GM12891 (cell line): ENCODE measurements around the gene ACER3.

Source experiments
- POLR2A ChIP-seq: IDR thresholded peaks from 2 replicates; pipeline ENCODE4 v1.6.1; 2011; ENCODE audit warnings: low read depth, low read length, control low read depth
- POLR2AphosphoS5 ChIP-seq: IDR thresholded peaks from 2 replicates; pipeline ENCODE4 v1.6.1; 2011; ENCODE audit warnings: low read depth, low read length, control low read depth
- SPI1 ChIP-seq: IDR thresholded peaks from 2 replicates; pipeline ENCODE4 v1.6.1; 2011; ENCODE audit warnings: low read depth, low read length, control low read depth
- TAF1 ChIP-seq: IDR thresholded peaks from 2 replicates; pipeline ENCODE4 v1.6.1; 2011; ENCODE audit warnings: low read depth, low read length, control low read depth

DNA sequence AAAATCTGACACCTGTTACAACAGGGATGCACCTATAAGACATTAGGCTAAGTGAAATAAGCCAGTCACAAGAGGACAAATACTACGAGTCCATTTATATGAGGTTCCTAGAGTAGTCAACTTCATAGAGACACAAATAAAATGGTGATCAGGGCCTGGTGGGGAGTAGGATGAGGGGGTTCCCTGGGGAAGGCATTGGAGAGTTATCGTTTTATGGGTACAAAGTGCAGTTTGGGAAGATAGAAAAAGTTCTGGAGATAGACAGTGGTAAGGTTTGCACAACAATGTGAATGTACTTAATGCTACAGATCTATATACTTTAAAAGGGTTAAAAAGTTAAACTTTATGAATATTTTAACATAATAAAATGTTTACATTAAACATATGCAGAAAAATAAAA is 142.1 kb downstream of the ACER3 start:
- TF ChIP-seq POLR2A (no peak), POLR2AphosphoS5 (no peak), SPI1 (no peak), TAF1 (no peak)
